NCI-H128 (cell line): ENCODE measurements around the gene PJA1.

Source experiments
- DNase-seq: peaks from one replicate; lab custom pipeline; 2025; ENCODE audit not compliant: unreplicated experiment; lab: John Stamatoyannopoulos, UW

PJA1 gene

GRCh38 chrX:69116077-69116476, 49.2 kb downstream of the PJA1 start:
- DNase-seq, result no peak

- DNase-seq, result no peak
These were observed 51.5 kb downstream of the PJA1 start for GRCh38 chrX:69113723-69114122.
